Fibroblast of lung (primary cell): ENCODE results near the gene CRCP. TPM values are rescaled to one million over a fixed set of nuclear protein-coding genes. Genes with fewer than 3 reads are reported as not detected.
"Not testable (repeated sequence)": the region's sequence is repeated elsewhere in the genome, so short reads cannot be mapped to it uniquely, and the experiment has no call there.

Experiments
- DNase-seq, 2 donors: peaks; one replicate each; pipeline versions ENCODE4 v3.0.0 to v3.0.0-alpha.2; 2010; ENCODE audit warnings: low read depth in 2 of 2
- H2AFZ ChIP-seq: 2 replicates; pipeline ENCODE4 v1.5.1; 2012; ENCODE audit warnings: low read length, control low read depth, inconsistent platforms
- H3K27ac ChIP-seq: 2 replicates; pipeline ENCODE4 v1.5.1; 2011; ENCODE audit warnings: low read length, control low read depth; ENCODE audit not compliant: insufficient read depth
- H3K27me3 ChIP-seq: 2 replicates; pipeline ENCODE4 v1.5.1; 2011; ENCODE audit warnings: mild to moderate bottlenecking, low read length; ENCODE audit not compliant: control insufficient read depth, insufficient read depth
- H3K36me3 ChIP-seq: 2 replicates; pipeline ENCODE4 v1.5.1; 2011; ENCODE audit warnings: low read length; ENCODE audit not compliant: control insufficient read depth, insufficient read depth
- H3K4me1 ChIP-seq: 2 replicates; pipeline ENCODE4 v1.5.1; 2011; ENCODE audit warnings: low read length; ENCODE audit not compliant: control insufficient read depth, insufficient read depth; ENCODE audit errors: extremely low read depth
- H3K4me2 ChIP-seq: 2 replicates; pipeline ENCODE4 v1.5.1; 2011; ENCODE audit warnings: low read length, control low read depth; ENCODE audit not compliant: insufficient read depth; ENCODE audit errors: extremely low read depth
- H3K4me3 ChIP-seq, 4 experiments: fragments of 200-600 bp in 1 of 4; sonication (generic) in 1 of 4; replicated peaks in 1 of 4; 2 replicates each; pipeline ENCODE4 v1.5.1; 2011 to 2016; ENCODE audit warnings: low read length in 4 of 4, low read depth in 3 of 4, mild to moderate bottlenecking in 3 of 4, control low read depth in 2 of 4, inconsistent platforms in 1 of 4, mixed read lengths in 1 of 4; ENCODE audit not compliant: insufficient read depth in 1 of 4; ENCODE audit errors: control extremely low read depth in 1 of 4
- H3K79me2 ChIP-seq: 2 replicates; pipeline ENCODE4 v1.5.1; 2012; ENCODE audit warnings: mild to moderate bottlenecking, low read length, inconsistent platforms; ENCODE audit not compliant: control insufficient read depth, insufficient read depth
- H3K9ac ChIP-seq: 2 replicates; pipeline ENCODE4 v1.5.1; 2011; ENCODE audit warnings: mild to moderate bottlenecking, low read length, control low read depth; ENCODE audit not compliant: insufficient read depth
- H3K9me3 ChIP-seq: 2 replicates; pipeline ENCODE4 v1.5.1; 2012; ENCODE audit warnings: low read depth, low read length; ENCODE audit not compliant: control insufficient read depth, insufficient read depth
- H4K20me1 ChIP-seq: 2 replicates; pipeline ENCODE4 v1.5.1; 2011; ENCODE audit warnings: low read length; ENCODE audit not compliant: control insufficient read depth, insufficient read depth; ENCODE audit errors: extremely low read depth
- EZH2 ChIP-seq: IDR thresholded peaks from 2 replicates; pipeline ENCODE4 v1.5.1; 2012; ENCODE audit warnings: low read length, control low read depth, mild to moderate bottlenecking; ENCODE audit errors: missing control alignments
- polyA plus RNA-seq, 2 donors: library from polyadenylated mRNA; depleted of rRNA in 1 of 2; stranded (reverse) in 1 of 2; unstranded in 1 of 2; fragments of >200 nt; gene quantifications; 2 replicates each; pipeline ENCODE4 v1.2.1, GENCODE V29; 2011 to 2012; ENCODE audit warnings: missing spikeins in 1 of 2
- total RNA-seq: library from RNA; depleted of rRNA; stranded (reverse); fragments of >200 nt; gene quantifications from 2 replicates; pipeline ENCODE4 v1.2.1, GENCODE V29; 2014
- TF ChIP-seq, protein P1 (sequence below), 2 donors: IDR thresholded peaks in 1 of 2; conservative IDR thresholded peaks in 1 of 2; 1 replicate in 1 of 2; 2 replicates in 1 of 2; pipeline ENCODE4 v1.5.1; 2011 to 2012; ENCODE audit warnings: low read length in 2 of 2, control low read depth in 1 of 2, inconsistent platforms in 1 of 2, low read depth in 1 of 2, mild to moderate bottlenecking in 1 of 2

CRCP gene
- total and polyA plus RNA-seq, 2 donors (not counting 1 experiment from before 2014, with no cell fraction given): 34.9 to 38.3 TPM

DNA sequence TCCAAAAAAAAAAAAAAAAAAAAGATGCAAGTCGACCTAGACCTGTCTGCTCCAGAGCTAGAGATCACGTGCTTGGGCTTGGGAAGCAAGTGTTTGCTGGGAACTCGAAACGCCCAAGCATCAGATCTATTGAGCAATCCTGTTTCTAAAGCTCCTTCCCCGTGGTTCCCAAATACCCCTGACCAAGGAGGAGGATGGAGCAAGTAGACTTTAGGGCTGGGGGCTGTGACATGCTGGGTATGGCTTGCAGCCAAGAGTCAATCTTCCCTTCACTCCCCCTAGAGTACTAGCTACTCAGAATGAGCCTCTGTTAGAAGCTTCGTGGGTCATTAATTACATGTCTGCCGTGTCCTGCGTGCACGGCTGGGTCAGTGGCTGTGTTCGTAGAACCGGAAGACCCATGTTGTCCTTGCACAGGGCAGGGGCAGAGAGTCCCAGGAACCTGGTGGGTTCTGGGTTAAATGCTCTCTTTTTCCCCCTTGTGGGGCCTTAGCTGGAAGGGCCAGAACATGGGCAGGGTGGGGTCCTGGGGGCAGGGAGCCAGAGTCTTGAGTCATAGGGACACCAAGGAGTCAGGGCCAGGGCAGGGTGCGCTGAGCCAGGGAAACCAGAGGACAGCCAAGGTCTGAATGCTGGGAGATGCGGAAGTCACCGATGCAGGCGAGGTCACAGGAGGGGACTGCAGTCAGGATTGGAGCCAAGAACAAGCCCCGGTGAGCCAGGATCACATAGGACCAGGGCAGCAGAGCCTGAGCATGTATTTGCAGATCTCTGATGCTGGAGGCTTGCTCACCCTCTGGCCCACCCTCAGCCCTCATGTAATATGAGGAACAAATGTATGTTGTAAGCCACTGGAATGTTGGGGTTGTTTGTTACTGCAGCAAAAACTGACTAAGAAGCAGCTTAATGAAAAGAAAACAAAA, 55.9 kb downstream of the CRCP start:
- TF ChIP-seq EZH2: no peak
- peak; percentile 49 to 84 for DNase-seq
- Histone ChIP-seq H3K9ac (peak overlapping the region; percentile 37), H3K9me3 (no peaks in the 10 kb centered on the region), H3K79me2 (no peaks in the 10 kb centered on the region), H3K27me3 (no peaks in the 10 kb centered on the region), H3K4me3 (no peak overlapping the region), H3K4me2 (no peak overlapping the region), H4K20me1 (no peaks in the 10 kb centered on the region), H3K4me1 (peaks cover 9% of the 10 kb centered on the region), H2AFZ (no peak overlapping the region), H3K36me3 (no peaks in the 10 kb centered on the region), H3K27ac (peak overlapping the region; percentile 43)

GRCh38 chr7:66172536-66173401, 58.1 kb downstream of the CRCP start:
- not testable (repeated sequence) for H3K4me1 ChIP-seq, H3K4me2 ChIP-seq, H3K36me3 ChIP-seq, H3K27ac ChIP-seq, H3K9me3 ChIP-seq, H3K9ac ChIP-seq, H4K20me1 ChIP-seq, H3K27me3 ChIP-seq, H2AFZ ChIP-seq, H3K4me3 ChIP-seq, H3K79me2 ChIP-seq
- peak in 1 of 2 donors; percentile 52 for DNase-seq

GRCh38 chr7:66173856-66174255, 59.2 kb downstream of the CRCP start:
- TF ChIP-seq EZH2: no peak
- TF ChIP-seq, protein P1, sequence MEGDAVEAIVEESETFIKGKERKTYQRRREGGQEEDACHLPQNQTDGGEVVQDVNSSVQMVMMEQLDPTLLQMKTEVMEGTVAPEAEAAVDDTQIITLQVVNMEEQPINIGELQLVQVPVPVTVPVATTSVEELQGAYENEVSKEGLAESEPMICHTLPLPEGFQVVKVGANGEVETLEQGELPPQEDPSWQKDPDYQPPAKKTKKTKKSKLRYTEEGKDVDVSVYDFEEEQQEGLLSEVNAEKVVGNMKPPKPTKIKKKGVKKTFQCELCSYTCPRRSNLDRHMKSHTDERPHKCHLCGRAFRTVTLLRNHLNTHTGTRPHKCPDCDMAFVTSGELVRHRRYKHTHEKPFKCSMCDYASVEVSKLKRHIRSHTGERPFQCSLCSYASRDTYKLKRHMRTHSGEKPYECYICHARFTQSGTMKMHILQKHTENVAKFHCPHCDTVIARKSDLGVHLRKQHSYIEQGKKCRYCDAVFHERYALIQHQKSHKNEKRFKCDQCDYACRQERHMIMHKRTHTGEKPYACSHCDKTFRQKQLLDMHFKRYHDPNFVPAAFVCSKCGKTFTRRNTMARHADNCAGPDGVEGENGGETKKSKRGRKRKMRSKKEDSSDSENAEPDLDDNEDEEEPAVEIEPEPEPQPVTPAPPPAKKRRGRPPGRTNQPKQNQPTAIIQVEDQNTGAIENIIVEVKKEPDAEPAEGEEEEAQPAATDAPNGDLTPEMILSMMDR (conservative IDR thresholded peaks at IDR 0.05 in 1 of 2, IDR thresholded peaks at IDR 0.05 in 1 of 2; ENCODE audit: low read depth in 1 of 2, low read length in 2 of 2): no peak
- DNase-seq: no peak
- Histone ChIP-seq H3K9ac (no peak overlapping the region), H2AFZ (no peak overlapping the region), H3K36me3 (no peaks in the 10 kb centered on the region), H3K27ac (no peak overlapping the region), H3K4me1 (peaks cover 9% of the 10 kb centered on the region), H3K27me3 (no peaks in the 10 kb centered on the region), H3K4me2 (no peak overlapping the region), H3K4me3 (no peak overlapping the region), H4K20me1 (no peaks in the 10 kb centered on the region), H3K79me2 (no peaks in the 10 kb centered on the region), H3K9me3 (no peaks in the 10 kb centered on the region)

DNA sequence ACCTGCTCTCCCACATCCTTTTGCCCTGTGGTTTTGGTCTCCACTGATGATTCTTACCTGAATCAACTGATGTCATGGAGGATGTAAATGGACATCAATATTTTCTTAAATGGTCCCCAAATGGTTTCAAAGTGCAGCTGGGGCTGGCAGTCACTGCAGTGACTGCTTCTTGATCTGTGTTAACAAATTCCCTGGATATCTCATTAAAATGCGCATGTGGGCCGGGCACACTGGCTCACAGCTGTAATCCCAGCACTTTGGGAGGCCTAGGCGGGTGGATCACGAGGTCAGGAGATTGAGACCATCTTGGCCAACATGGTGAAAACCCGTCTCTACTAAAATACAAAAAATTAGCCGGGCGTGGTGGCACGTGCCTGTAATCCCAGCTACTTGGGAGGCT, 60.4 kb downstream of the CRCP start:
- DNase-seq, H3K27me3 ChIP-seq, H4K20me1 ChIP-seq: not testable (repeated sequence)

More for the DNA sequence above, 60.4 kb downstream of the CRCP start:
- not testable (repeated sequence) for H2AFZ ChIP-seq, H3K9me3 ChIP-seq, H3K79me2 ChIP-seq, H3K27ac ChIP-seq, H3K4me3 ChIP-seq, H3K4me1 ChIP-seq, H3K4me2 ChIP-seq, H3K36me3 ChIP-seq, H3K9ac ChIP-seq
